GM12864 (cell line): ENCODE measurements around the gene TNFRSF25.
A peak's percentile ranks its signal among the peaks of the same experiment; 100 is the strongest.

Experiments used
- DNase-seq: peaks from one replicate; pipeline ENCODE4 v3.0.0-alpha.2; 2011; ENCODE audit warnings: low read depth
- H3K4me3 ChIP-seq: 2 replicates; pipeline ENCODE4 v1.5.1; 2011; ENCODE audit warnings: mild to moderate bottlenecking, low read depth, low read length, control low read depth
- CTCF ChIP-seq: IDR thresholded peaks from 2 replicates; pipeline ENCODE4 v1.5.1; 2011; ENCODE audit warnings: low read depth, mild to moderate bottlenecking, moderate library complexity, low read length, control low read depth, inconsistent platforms; ENCODE audit errors: missing control alignments

TNFRSF25 gene

GRCh38 chr1:6488602-6489382 is 22.8 kb upstream of the TNFRSF25 start:
- TF ChIP-seq CTCF = no peak
- H3K4me3 ChIP-seq = no peak overlapping the region
- DNase-seq = no peak

- no peak for TF ChIP-seq CTCF
- H3K4me3 ChIP-seq = no peak overlapping the region
- no peak for DNase-seq
These were observed 22.0 kb upstream of the TNFRSF25 start for GRCh38 chr1:6487804-6488484.

GRCh38 chr1:6486433-6487011 is 20.5 kb upstream of the TNFRSF25 start:
- H3K4me3 ChIP-seq = no peak overlapping the region
- peak; percentile 96 for TF ChIP-seq CTCF
- no peak for DNase-seq

- TF ChIP-seq CTCF = no peak
- no peak overlapping the region for H3K4me3 ChIP-seq
- no peak for DNase-seq
These were observed 19.5 kb upstream of the TNFRSF25 start for GRCh38 chr1:6485168-6486101.

- TF ChIP-seq CTCF = no peak
- no peak overlapping the region for H3K4me3 ChIP-seq
- no peak for DNase-seq
These were observed 18.8 kb upstream of the TNFRSF25 start for GRCh38 chr1:6484826-6485167.

GRCh38 chr1:6483761-6484117 is 17.8 kb upstream of the TNFRSF25 start:
- no peak for TF ChIP-seq CTCF
- no peak for DNase-seq

More at GRCh38 chr1:6483761-6484117, 17.8 kb upstream of the TNFRSF25 start:
- no peak overlapping the region for H3K4me3 ChIP-seq
